GM21717 (cell line): ENCODE measurements around the gene ANAPC16.
"Not testable (repeated sequence)": the region's sequence is repeated elsewhere in the genome, so short reads cannot be mapped to it uniquely, and the experiment has no call there.

Experiments used
- ATAC-seq: cut with Tn5 transposase; IDR thresholded peaks from one replicate; pipeline ENCODE4 v1.9.1; 2021; ENCODE audit warnings: mild to moderate bottlenecking, moderate library complexity; ENCODE audit not compliant: unreplicated experiment

Gene ANAPC16

DNA sequence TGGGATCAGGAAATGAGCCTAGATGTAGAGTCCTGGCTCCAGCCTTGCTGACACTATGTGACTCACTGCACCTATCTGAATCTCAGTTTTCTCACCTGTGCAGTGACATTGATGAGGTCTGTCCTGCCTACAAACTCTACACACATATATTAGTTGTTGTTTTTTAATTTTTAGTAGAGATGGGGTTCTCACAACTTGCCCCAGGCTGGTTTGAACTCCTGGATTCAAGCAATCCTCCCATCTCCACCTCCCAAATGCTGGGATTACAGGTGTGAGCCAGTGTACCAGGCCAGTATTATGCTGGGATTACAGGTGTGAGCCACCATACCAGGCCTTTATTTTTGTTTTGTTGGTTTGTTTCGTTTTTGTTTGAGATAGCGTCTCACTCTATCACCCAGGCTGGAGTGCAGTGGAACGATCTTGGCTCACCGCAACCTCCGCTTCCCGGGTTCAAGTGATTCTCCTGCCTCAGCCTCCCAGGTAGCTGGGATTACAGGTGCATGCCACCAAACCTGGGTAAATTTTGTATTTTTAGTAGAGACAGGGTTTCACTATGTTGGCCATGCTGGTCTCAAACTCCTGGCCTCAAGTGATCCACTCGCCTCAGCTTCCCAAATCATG lies 46.1 kb downstream of the ANAPC16 start:
- peak; percentile 14 for ATAC-seq

GRCh38 chr10:72263613-72264241 lies 47.9 kb downstream of the ANAPC16 start:
- ATAC-seq = no peak

- no peak for ATAC-seq
These were observed 48.7 kb downstream of the ANAPC16 start for GRCh38 chr10:72264536-72264935.

GRCh38 chr10:72265508-72265907 lies 49.7 kb downstream of the ANAPC16 start:
- ATAC-seq = no peak

GRCh38 chr10:72265990-72266865 lies 50.4 kb downstream of the ANAPC16 start:
- no peak for ATAC-seq

DNA sequence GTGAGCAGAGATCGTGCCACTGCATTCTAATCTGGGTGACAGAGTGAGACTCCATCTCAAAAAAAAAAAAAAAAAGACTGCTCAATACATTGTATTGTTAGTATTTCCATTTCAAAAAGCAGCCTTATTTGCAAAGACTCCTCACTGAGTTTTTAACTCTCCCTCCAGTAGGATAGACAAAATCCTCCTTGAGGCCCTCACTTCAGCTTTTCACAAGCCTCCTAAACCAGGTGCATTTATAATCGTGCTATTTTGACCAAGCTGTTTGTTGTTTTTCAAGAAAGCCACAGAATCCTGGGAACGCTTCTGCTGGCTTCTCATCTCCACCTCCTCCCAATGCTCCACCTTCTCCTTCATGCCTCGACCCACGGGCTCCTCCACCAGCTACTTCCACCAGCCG lies 51.6 kb downstream of the ANAPC16 start:
- no peak for ATAC-seq

DNA sequence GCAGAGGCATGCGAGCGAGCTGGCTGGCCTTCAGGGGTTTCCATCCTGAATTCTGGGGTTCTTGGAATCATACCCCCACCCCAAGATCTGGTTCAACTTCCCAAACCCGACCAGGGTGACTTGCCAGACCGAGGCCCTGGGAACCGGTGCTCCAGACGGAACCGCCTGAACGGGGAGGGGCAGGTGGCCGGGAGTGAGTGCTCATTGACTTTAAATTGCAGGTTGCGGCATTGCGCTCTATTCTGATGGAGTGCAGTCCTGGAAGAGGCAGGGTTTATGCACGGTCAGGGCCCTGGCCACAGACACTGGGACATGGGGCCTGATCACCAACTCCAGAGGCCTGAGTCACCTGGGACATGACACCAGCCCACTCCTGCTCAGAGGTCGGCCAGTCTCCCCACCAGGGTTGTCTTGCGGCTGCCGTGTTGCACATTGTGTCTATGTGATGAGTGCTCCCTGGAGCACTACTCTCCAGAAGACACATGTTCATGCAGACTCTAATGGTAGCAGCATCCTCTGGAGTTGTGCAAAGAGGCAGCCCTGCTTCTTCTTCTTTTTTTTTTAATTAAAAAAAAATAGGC lies 52.1 kb downstream of the ANAPC16 start:
- no peak for ATAC-seq

- not testable (repeated sequence) for ATAC-seq
These were observed 52.8 kb downstream of the ANAPC16 start for GRCh38 chr10:72268475-72269200.

- no peak for ATAC-seq
These were observed 54.9 kb downstream of the ANAPC16 start for GRCh38 chr10:72270607-72271281.

- ATAC-seq = peak; percentile 18
These were observed 57.0 kb downstream of the ANAPC16 start for GRCh38 chr10:72272689-72273409.

DNA sequence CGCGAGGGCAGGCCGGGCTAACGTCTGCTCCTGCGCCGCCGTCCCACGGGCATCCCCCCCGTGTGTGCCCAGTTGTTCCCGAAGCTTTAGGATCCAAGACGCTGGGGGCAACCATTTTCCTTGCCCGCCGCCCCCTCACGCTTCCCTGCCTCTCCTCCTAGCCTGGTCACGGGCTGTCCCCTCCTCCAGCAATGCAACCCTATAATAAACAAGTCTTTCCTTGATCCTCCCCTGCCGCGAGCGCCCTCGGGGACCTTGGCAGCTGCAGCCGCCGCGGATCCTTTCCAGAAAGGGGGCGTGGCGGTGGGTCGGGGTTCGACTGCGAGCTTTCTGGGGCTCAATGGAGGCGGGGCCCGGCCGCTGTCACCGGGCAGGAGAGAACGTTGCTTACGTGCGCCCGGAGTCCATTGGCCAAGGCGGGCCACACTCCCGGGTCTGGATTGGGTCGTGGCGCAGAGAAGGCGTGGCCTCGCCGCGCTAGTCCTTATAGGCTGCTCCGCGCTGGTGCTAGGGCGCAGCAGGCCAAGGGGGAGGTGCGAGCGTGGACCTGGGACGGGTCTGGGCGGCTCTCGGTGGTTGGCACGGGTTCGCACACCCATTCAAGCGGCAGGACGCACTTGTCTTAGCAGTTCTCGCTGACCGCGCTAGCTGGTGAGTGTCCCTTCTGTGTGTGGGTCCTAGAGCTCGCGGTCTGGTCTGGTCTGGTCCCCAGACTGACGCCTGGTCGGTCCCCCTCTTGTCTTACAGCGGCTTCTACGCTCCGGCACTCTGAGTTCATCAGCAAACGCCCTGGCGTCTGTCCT lies 57.8 kb downstream of the ANAPC16 start, which contains the start of gene DDIT4:
TSS of gene DDIT4 (plus strand) at position 515 of the 803 bp plus-strand sequence. CDS start 293 bp downstream, outside the sequence.
- ATAC-seq = peak; percentile 75

DNA sequence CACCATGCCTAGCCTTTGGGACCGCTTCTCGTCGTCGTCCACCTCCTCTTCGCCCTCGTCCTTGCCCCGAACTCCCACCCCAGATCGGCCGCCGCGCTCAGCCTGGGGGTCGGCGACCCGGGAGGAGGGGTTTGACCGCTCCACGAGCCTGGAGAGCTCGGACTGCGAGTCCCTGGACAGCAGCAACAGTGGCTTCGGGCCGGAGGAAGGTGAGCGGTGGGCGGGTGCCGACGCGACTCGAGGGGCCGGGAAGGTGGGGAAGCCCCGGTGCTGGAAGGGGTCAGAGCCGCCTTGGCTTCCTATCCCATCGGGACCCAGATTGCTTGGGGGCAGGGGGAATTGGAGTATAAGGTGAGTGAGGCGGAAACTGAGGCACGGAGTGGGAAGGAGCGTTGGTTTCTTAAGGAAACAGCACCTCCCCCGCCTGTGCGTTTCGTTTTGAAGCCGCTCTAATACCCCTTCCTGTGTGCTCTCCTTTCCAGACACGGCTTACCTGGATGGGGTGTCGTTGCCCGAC lies 58.5 kb downstream of the ANAPC16 start:
- ATAC-seq = no peak

GRCh38 chr10:72274730-72275350 lies 59.0 kb downstream of the ANAPC16 start:
- ATAC-seq = no peak

- ATAC-seq = no peak
These were observed 59.7 kb downstream of the ANAPC16 start for GRCh38 chr10:72275351-72276012.

DNA sequence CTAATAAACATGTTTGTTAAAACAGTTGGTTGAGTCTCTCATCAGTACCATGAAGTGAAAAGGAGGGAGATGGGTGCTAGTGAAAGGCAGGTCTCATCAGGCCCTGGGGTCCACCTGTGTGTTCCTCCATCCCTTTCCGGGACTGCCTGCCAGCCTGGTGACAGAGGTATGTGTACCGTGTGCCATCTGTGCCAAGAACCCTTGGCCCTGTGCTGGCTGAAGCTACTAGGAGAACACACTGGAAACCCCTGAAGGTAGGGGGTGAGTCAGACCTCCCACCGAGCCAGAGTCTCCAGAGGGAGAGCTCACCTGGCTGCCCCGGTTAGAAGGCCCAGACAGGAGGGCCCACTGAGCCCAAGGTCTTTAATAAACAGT lies 60.2 kb downstream of the ANAPC16 start:
- no peak for ATAC-seq

GRCh38 chr10:72276421-72277339 lies 60.9 kb downstream of the ANAPC16 start:
- ATAC-seq = no peak
